Tibial artery (tissue), 4 donors: ENCODE data around the gene GPATCH8.
"Not testable (repeated sequence)": the region's sequence is repeated elsewhere in the genome, so short reads cannot be mapped to it uniquely, and the experiment has no call there.

Source experiments
- DNase-seq, 2 donors: peaks; one replicate each; pipeline ENCODE4 v3.0.0-alpha.2; 2019
- H3K27ac ChIP-seq, 2 donors: fragments of 200-600 bp; sonication (generic) in 1 of 2; 1 replicate in 1 of 2; 2 replicates in 1 of 2; pipeline ENCODE4 v1.5.1; 2018 to 2019; ENCODE audit warnings: mild to moderate bottlenecking in 1 of 2
- H3K27me3 ChIP-seq, 2 donors: fragments of 200-600 bp; sonication (generic) in 1 of 2; one replicate each; pipeline versions ENCODE4 v1.5.1 to v1.6.0; 2016 to 2019
- H3K36me3 ChIP-seq, 3 donors: fragments of 200-600 bp; sonication (generic) in 2 of 3; one replicate each; pipeline ENCODE4 v1.5.1; 2016 to 2019; ENCODE audit warnings: mild to moderate bottlenecking in 2 of 3
- H3K4me1 ChIP-seq, 4 donors: fragments of 200-600 bp; sonication (generic) in 2 of 4; 1 replicate in 3 of 4; 2 replicates in 1 of 4; pipeline ENCODE4 v1.5.1; 2016 to 2019
- H3K4me3 ChIP-seq, 2 donors: fragments of 200-600 bp; sonication (generic) in 1 of 2; 1 replicate in 1 of 2; 2 replicates in 1 of 2; pipeline ENCODE4 v1.5.1; 2018 to 2019; ENCODE audit warnings: mild to moderate bottlenecking in 2 of 2
- H3K9me3 ChIP-seq, 3 donors: fragments of 200-600 bp; sonication (generic) in 1 of 3; one replicate each; pipeline ENCODE4 v1.5.1; 2016 to 2019
- CTCF ChIP-seq, 2 experiments: fragments of 200-600 bp in 1 of 2; fragments of 450-650 bp in 1 of 2; IDR thresholded peaks; one replicate each; pipeline ENCODE4 v1.5.1; 2017 to 2019; ENCODE audit warnings: antibody characterized with exemption in 2 of 2, mild to moderate bottlenecking in 1 of 2, moderate library complexity in 1 of 2
- intact Hi-C: fragments of 100-400 bp; cut with DNase I; formaldehyde crosslinking; loops from one replicate; pipeline ENCODE4 v1.15.0; 2023; ENCODE audit warnings: low total_unique reads

The GPATCH8 gene

GRCh38 chr17:44375196-44376017, 127.8 kb downstream of the GPATCH8 start:
- TF ChIP-seq CTCF (IDR thresholded peaks at IDR 0.05) = no peak
- intact Hi-C loops = no loop called here
- DNase-seq = no peak
- Histone ChIP-seq H3K4me3 (no peak overlapping the region), H3K36me3 (no peaks in the 10 kb centered on the region), H3K27me3 (peaks cover 0 to 81% of the 10 kb centered on the region in 2 donors), H3K4me1 (no peaks in the 10 kb centered on the region), H3K27ac (no peak overlapping the region), H3K9me3 (no peaks in the 10 kb centered on the region)

- intact Hi-C loops = no loop called here
- Histone ChIP-seq H3K27ac (no peak overlapping the region), H3K36me3 (no peaks in the 10 kb centered on the region), H3K9me3 (no peaks in the 10 kb centered on the region), H3K4me3 (no peak overlapping the region), H3K27me3 (peaks cover 0 to 83% of the 10 kb centered on the region in 2 donors), H3K4me1 (no peaks in the 10 kb centered on the region)
- peak in 1 of 2 donors; percentile 60 for DNase-seq
- no peak for TF ChIP-seq CTCF (IDR thresholded peaks at IDR 0.05)
These were observed 128.7 kb downstream of the GPATCH8 start for GRCh38 chr17:44374306-44375195.

- no peak for DNase-seq
- Histone ChIP-seq H3K4me3 (no peak overlapping the region), H3K27me3 (peaks cover 0 to 87% of the 10 kb centered on the region in 2 donors), H3K27ac (no peak overlapping the region), H3K4me1 (no peaks in the 10 kb centered on the region), H3K36me3 (no peaks in the 10 kb centered on the region), H3K9me3 (no peaks in the 10 kb centered on the region)
- TF ChIP-seq CTCF (IDR thresholded peaks at IDR 0.05) = no peak
- intact Hi-C loops = no loop called here
These were observed 131.2 kb downstream of the GPATCH8 start for GRCh38 chr17:44372036-44372435.

- H3K36me3 ChIP-seq, H3K4me3 ChIP-seq, DNase-seq, H3K27ac ChIP-seq, H3K4me1 ChIP-seq, intact Hi-C loops, H3K9me3 ChIP-seq: not testable (repeated sequence)
- H3K27me3 ChIP-seq = peaks cover 0 to 87% of the 10 kb centered on the region in 2 donors
These were observed 133.7 kb downstream of the GPATCH8 start for GRCh38 chr17:44369414-44370023.

- peak in 1 of 2 donors; percentile 59 for DNase-seq
- H3K9me3 ChIP-seq, H3K4me1 ChIP-seq, H3K27ac ChIP-seq, H3K36me3 ChIP-seq, H3K4me3 ChIP-seq, intact Hi-C loops: not testable (repeated sequence)
- H3K27me3 ChIP-seq = peaks cover 0 to 83% of the 10 kb centered on the region in 2 donors
These were observed 134.6 kb downstream of the GPATCH8 start for GRCh38 chr17:44368391-44369243.
